Esophagus muscularis mucosa (tissue), 4 donors: ENCODE results near the gene ITPA.

Experiments
- CTCF ChIP-seq, 3 experiments: fragments of 200-600 bp in 2 of 3; fragments of 450-650 bp in 1 of 3; sonication (generic) in 2 of 3; IDR thresholded peaks; one replicate each; pipeline ENCODE4 v1.5.1; 2017 to 2019; ENCODE audit warnings: antibody characterized with exemption in 3 of 3, mild to moderate bottlenecking in 2 of 3, moderate library complexity in 1 of 3
- EP300 ChIP-seq: sonication (generic); formaldehyde crosslinking; IDR thresholded peaks from one replicate; pipeline ENCODE4 v1.6.1; 2017; ENCODE audit warnings: antibody characterized with exemption
- POLR2A ChIP-seq: fragments of 450-650 bp; IDR thresholded peaks from one replicate; pipeline ENCODE4 v1.6.1; 2017; ENCODE audit warnings: antibody characterized with exemption, moderate library complexity, mild to moderate bottlenecking, low read depth
- POLR2AphosphoS5 ChIP-seq, 2 donors: sonication (generic); formaldehyde crosslinking; IDR thresholded peaks; one replicate each; pipeline ENCODE4 v1.6.1; 2017; ENCODE audit warnings: antibody characterized with exemption in 2 of 2

DNA sequence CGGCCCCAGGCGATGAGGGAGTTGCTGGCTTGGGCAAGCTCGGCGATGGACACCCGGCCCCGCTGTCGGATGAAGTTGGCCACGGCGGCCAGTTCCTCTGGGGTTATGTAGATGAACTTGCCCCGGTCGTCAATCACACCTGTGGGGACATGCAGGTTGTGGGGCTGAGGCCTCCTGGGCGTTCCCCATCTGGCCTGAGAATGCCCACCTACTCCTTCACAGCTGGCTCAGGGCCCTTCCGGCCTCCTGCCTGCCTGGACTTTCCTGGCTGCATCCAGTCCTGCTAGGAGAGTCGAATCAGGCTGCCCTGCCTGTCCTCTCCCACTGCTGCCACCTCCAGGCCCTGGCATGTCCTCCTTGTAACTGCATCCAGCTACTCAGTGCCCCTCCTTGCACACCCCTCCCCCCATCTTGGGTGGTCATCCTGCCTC lies 18.6 kb upstream of the ITPA start:
- TF ChIP-seq POLR2AphosphoS5 (IDR thresholded peaks at IDR 0.05) (no peak), CTCF (IDR thresholded peaks at IDR 0.05) (no peak), POLR2A (no peak), EP300 (no peak)
